Measurements from ENCODE around the gene GBA2. TPM values are rescaled to one million over a fixed set of nuclear protein-coding genes. Genes with fewer than 3 reads are reported as not detected.

The GBA2 gene
- total RNA-seq, 2 donors from 2014 or later: 107 to 117 TPM

- Histone ChIP-seq H3K4me3 (ENCODE audit: low read length) (peak overlapping the region; percentile 96), H3K27me3 (ENCODE audit: control insufficient read depth, insufficient read depth, low read length, poor library complexity, severe bottlenecking) (no peaks in the 10 kb centered on the region), H3K9ac (ENCODE audit: extremely low read depth, low read length, poor library complexity, severe bottlenecking) (no peak overlapping the region), H3K27ac (ENCODE audit: low read depth, low read length) (no peak overlapping the region), H3K4me1 (ENCODE audit: control insufficient read depth, insufficient read depth, low read length) (peaks cover 10% of the 10 kb centered on the region), H3K9me3 (ENCODE audit: control insufficient read depth, low read length) (no peaks in the 10 kb centered on the region), H3K36me3 (ENCODE audit: control insufficient read depth, insufficient read depth, low read length) (peaks cover 55% of the 10 kb centered on the region)
- H3K27me3 Mint-ChIP-seq (ENCODE audit: insufficient read depth): no peaks in the 10 kb centered on the region
- no peak for TF ChIP-seq CTCF (conservative IDR thresholded peaks at IDR 0.05)
- H3K4me3 Mint-ChIP-seq: peak overlapping the region; percentile 38
- no peak for DNase-seq
- peaks cover 30% of the 10 kb centered on the region for H3K4me1 Mint-ChIP-seq
- peaks cover 50% of the 10 kb centered on the region for H3K36me3 Mint-ChIP-seq (ENCODE audit: low read depth)
- WGBS, 2 experiments (ENCODE audit: insufficient coverage in 1 of 2, insufficient read length in 1 of 2): 85% methylated on average over 2 of the region's 2 CpGs; no CpG with 5 or more reads in 1 of the 2 experiments
- peak overlapping the region; percentile 23 for H3K27ac Mint-ChIP-seq
- no peaks in the 10 kb centered on the region for H3K9me3 Mint-ChIP-seq
Measured at GRCh38 chr9:35687306-35687705, 61.7 kb downstream of the GBA2 start.

Small RNAs within 50 kb of the gene (microRNA-seq; reads per million reads assigned to microRNA genes)
- gene MIR6852 (ENCODE audit: borderline microRNAs expressed) (not detected), gene MIR6853 (ENCODE audit: borderline microRNAs expressed) (not detected)

Other genes starting within 250 kb of the GBA2 start
- 10 to 100 TPM; 30.7 to 35.2 TPM for gene TESK1, start 144.0 kb downstream of the GBA2 start, total RNA-seq
- 1 to 10 TPM; 2.4 to 6.9 TPM for gene CD72, start 130.8 kb downstream of the GBA2 start, total RNA-seq
- gene SIT1, start 98.3 kb downstream of the GBA2 start, total RNA-seq: under 1 TPM in 1 of 2 donors, not detected in 1; 0.22 TPM
- gene RMRP, start 91.2 kb downstream of the GBA2 start, total RNA-seq: over 10,000 TPM; 17,358 to 20,060 TPM
- gene CCDC107, start 90.9 kb downstream of the GBA2 start, total RNA-seq: 10 to 100 TPM; 10.6 to 15.3 TPM
- 10 to 100 TPM; 22.1 to 36.4 TPM for gene ARHGEF39, start 84.0 kb downstream of the GBA2 start, total RNA-seq
- gene CA9, start 75.3 kb downstream of the GBA2 start, total RNA-seq: 1 to 10 TPM; 1.8 to 3.6 TPM
- 100 to 1,000 TPM; 191 to 251 TPM for gene TPM2, start 59.3 kb downstream of the GBA2 start, total RNA-seq
- gene TLN1, start 17.0 kb downstream of the GBA2 start, total RNA-seq: 100 to 1,000 TPM; 117 to 123 TPM
- gene CREB3, start 16.6 kb downstream of the GBA2 start, total RNA-seq: 10 to 100 TPM; 28.1 to 33.6 TPM
- 10 to 100 TPM; 24.6 to 30.1 TPM for gene RGP1, start 59 bp upstream of the GBA2 start, total RNA-seq
- gene MSMP, start 5.0 kb upstream of the GBA2 start, total RNA-seq: under 1 TPM in 1 of 2 donors, not detected in 1; 0.66 TPM
- 10 to 100 TPM; 22.9 to 26.0 TPM for gene NPR2, start 42.4 kb upstream of the GBA2 start, total RNA-seq
- gene SPAG8, start 63.0 kb upstream of the GBA2 start, total RNA-seq: 1 to 10 TPM; 1.2 to 1.4 TPM
- 10 to 100 TPM; 34.3 to 48.6 TPM for gene HINT2, start 65.8 kb upstream of the GBA2 start, total RNA-seq
- under 1 TPM in 1 of 2 donors, not detected in 1; 0.22 TPM for gene FAM221B, start 79.5 kb upstream of the GBA2 start, total RNA-seq
- 10 to 100 TPM; 12.8 to 18.3 TPM for gene TMEM8B, start 80.0 kb upstream of the GBA2 start, total RNA-seq
- not detected for gene OR13J1, start 121.2 kb upstream of the GBA2 start, total RNA-seq
- gene HRCT1, start 157.0 kb upstream of the GBA2 start, total RNA-seq: not detected
- gene SPAAR, start 160.3 kb upstream of the GBA2 start, total RNA-seq: under 1 TPM in 1 of 2 donors, not detected in 1; 0.29 TPM
- gene OR2S2, start 208.9 kb upstream of the GBA2 start, total RNA-seq: not detected